Neural progenitor cell (in vitro differentiated cells): Measurements from ENCODE around the gene CADM1. TPM values are rescaled to one million over a fixed set of nuclear protein-coding genes. Genes with fewer than 3 reads are reported as not detected.

ENCODE experiments used
- DNase-seq: peaks from one replicate; pipeline ENCODE4 v3.0.0-alpha.2; 2016; ENCODE audit warnings: low spot score
- H2AFZ ChIP-seq: fragments of 200-600 bp; sonication (generic); replicated peaks from 2 replicates; pipeline ENCODE4 v1.6.1; 2016; ENCODE audit warnings: antibody characterized with exemption
- H3F3A ChIP-seq: fragments of 200-600 bp; sonication (generic); 2 replicates; pipeline ENCODE4 v1.6.1; 2016; ENCODE audit warnings: antibody characterized with exemption, low read depth
- H3K27ac ChIP-seq: fragments of 200-600 bp; sonication (generic); 2 replicates; pipeline ENCODE4 v1.5.1; 2016; ENCODE audit warnings: mild to moderate bottlenecking
- H3K27me3 ChIP-seq: fragments of 200-600 bp; sonication (generic); 2 replicates; pipeline ENCODE4 v1.6.1; 2016; ENCODE audit warnings: mild to moderate bottlenecking, moderate library complexity
- H3K36me3 ChIP-seq: fragments of 200-600 bp; sonication (generic); 2 replicates; pipeline ENCODE4 v1.5.1; 2016
- H3K4me1 ChIP-seq: fragments of 200-600 bp; sonication (generic); 2 replicates; pipeline ENCODE4 v1.6.1; 2016; ENCODE audit warnings: mixed run types
- H3K4me2 ChIP-seq: fragments of 200-600 bp; sonication (generic); 2 replicates; pipeline ENCODE4 v1.6.1; 2016
- H3K4me3 ChIP-seq: fragments of 200-600 bp; sonication (generic); 2 replicates; pipeline ENCODE4 v1.5.1; 2016
- H3K79me2 ChIP-seq: fragments of 200-600 bp; sonication (generic); 2 replicates; pipeline ENCODE4 v1.6.1; 2016; ENCODE audit warnings: low read depth
- H3K9ac ChIP-seq: fragments of 200-600 bp; sonication (generic); 2 replicates; pipeline ENCODE4 v1.6.1; 2016
- H3K9me3 ChIP-seq: fragments of 200-600 bp; sonication (generic); 2 replicates; pipeline ENCODE4 v1.5.1; 2016; ENCODE audit warnings: low read depth
- H4K20me1 ChIP-seq: fragments of 200-600 bp; sonication (generic); 2 replicates; pipeline ENCODE4 v1.6.1; 2016; ENCODE audit warnings: low read depth
- H3K27ac Mint-ChIP-seq: 3 replicates; pipeline ENCODE4 v1.8.0; 2021; ENCODE audit warnings: mixed read lengths
- H3K27me3 Mint-ChIP-seq: 2 replicates; pipeline ENCODE4 v1.8.0; 2022; ENCODE audit warnings: low read depth, mild to moderate bottlenecking, inconsistent platforms, moderate library complexity, mixed read lengths; ENCODE audit not compliant: insufficient read depth
- H3K36me3 Mint-ChIP-seq: 3 replicates; pipeline ENCODE4 v1.8.0; 2021; ENCODE audit warnings: mixed read lengths
- H3K4me1 Mint-ChIP-seq: 3 replicates; pipeline ENCODE4 v1.8.0; 2021; ENCODE audit warnings: mixed read lengths
- H3K4me3 Mint-ChIP-seq: 3 replicates; pipeline ENCODE4 v1.8.0; 2021; ENCODE audit warnings: mild to moderate bottlenecking, moderate library complexity, mixed read lengths
- H3K9me3 Mint-ChIP-seq: 3 replicates; pipeline ENCODE4 v1.8.0; 2020; ENCODE audit warnings: mixed read lengths
- EZH2 ChIP-seq: fragments of 200-600 bp; sonication (generic); IDR thresholded peaks from 2 replicates; pipeline ENCODE4 v1.6.1; 2017; ENCODE audit warnings: antibody characterized with exemption, mild to moderate bottlenecking, moderate library complexity
- EZH2phosphoT487 ChIP-seq: fragments of 200-600 bp; sonication (generic); IDR thresholded peaks from 2 replicates; pipeline ENCODE4 v1.6.1; 2017; ENCODE audit warnings: antibody characterized with exemption
- total RNA-seq: library from RNA; depleted of rRNA; stranded (reverse); fragments of >200 nt; gene quantifications from 2 replicates; pipeline ENCODE4 v1.2.3, GENCODE V29; 2015; ENCODE audit warnings: low replicate concordance
- TF ChIP-seq, protein P1 (sequence below): fragments of 200-600 bp; sonication (generic); IDR thresholded peaks from 2 replicates; pipeline ENCODE4 v1.5.1; 2017; ENCODE audit warnings: antibody characterized with exemption, mild to moderate bottlenecking

Gene CADM1
- total RNA-seq, 1 donor from 2014 or later = 123 TPM

DNA sequence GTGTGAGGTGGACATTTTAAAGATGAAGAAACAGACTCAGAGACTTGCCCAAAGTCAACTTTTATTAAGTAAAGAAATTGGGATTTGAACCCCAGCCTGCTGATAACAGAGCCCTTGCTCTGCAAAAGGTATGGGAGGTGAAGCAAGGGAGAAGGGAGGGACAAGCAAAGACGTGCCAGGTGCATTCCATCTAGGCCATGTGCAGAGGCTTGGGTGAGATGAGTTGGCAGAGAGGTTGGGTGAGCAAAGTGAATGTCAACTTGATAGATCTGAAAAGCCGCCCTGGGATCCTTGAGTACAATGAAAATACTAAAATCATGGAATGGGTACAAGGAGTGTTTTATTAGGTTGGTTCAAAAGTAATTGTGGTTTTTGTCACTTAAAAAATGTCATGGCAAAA is 341.3 kb downstream of the CADM1 start:
- no peaks in the 10 kb centered on the region for H4K20me1 ChIP-seq
- H3K36me3 Mint-ChIP-seq = no peaks in the 10 kb centered on the region
- no peaks in the 10 kb centered on the region for H3K36me3 ChIP-seq

DNA sequence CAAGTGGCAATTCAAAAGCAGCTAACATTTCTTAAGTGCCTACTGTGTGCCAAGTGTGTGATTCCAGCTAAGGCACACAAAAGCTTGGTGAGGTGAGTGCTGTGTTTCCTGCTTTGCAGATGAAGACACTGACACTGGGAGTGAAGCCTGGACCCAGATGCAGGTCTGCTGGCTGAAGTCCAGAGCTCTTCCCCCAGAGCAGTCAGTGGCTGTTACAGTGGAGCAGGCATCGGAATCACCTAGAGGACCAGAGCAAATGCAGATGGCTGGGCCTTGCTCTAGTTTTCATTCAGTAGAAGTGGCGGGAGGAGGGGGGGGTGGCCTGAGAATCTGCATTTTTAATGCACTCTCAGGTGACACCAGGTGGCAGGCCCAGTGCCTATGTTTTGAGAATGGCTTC is 342.3 kb downstream of the CADM1 start:
- H4K20me1 ChIP-seq = no peaks in the 10 kb centered on the region
- no peak for DNase-seq
- H3K27me3 ChIP-seq = no peaks in the 10 kb centered on the region
- H2AFZ ChIP-seq = no peak overlapping the region
- no peak overlapping the region for H3K27ac Mint-ChIP-seq
- H3K27ac ChIP-seq = no peak overlapping the region
- peaks cover 25% of the 10 kb centered on the region for H3K27me3 Mint-ChIP-seq
- TF ChIP-seq EZH2phosphoT487 (no peak), EZH2 (no peak)
- TF ChIP-seq, protein P1, sequence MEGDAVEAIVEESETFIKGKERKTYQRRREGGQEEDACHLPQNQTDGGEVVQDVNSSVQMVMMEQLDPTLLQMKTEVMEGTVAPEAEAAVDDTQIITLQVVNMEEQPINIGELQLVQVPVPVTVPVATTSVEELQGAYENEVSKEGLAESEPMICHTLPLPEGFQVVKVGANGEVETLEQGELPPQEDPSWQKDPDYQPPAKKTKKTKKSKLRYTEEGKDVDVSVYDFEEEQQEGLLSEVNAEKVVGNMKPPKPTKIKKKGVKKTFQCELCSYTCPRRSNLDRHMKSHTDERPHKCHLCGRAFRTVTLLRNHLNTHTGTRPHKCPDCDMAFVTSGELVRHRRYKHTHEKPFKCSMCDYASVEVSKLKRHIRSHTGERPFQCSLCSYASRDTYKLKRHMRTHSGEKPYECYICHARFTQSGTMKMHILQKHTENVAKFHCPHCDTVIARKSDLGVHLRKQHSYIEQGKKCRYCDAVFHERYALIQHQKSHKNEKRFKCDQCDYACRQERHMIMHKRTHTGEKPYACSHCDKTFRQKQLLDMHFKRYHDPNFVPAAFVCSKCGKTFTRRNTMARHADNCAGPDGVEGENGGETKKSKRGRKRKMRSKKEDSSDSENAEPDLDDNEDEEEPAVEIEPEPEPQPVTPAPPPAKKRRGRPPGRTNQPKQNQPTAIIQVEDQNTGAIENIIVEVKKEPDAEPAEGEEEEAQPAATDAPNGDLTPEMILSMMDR = no peak
- no peaks in the 10 kb centered on the region for H3K79me2 ChIP-seq
- H3K4me1 Mint-ChIP-seq = peaks cover 23% of the 10 kb centered on the region
- H3K36me3 ChIP-seq = no peaks in the 10 kb centered on the region
- no peaks in the 10 kb centered on the region for H3F3A ChIP-seq
- H3K4me3 ChIP-seq = no peak overlapping the region
- H3K4me2 ChIP-seq = no peak overlapping the region
- H3K9ac ChIP-seq = no peak overlapping the region
- H3K4me1 ChIP-seq = no peaks in the 10 kb centered on the region
- no peak overlapping the region for H3K4me3 Mint-ChIP-seq
- no peaks in the 10 kb centered on the region for H3K9me3 ChIP-seq
- H3K9me3 Mint-ChIP-seq = no peaks in the 10 kb centered on the region
- no peaks in the 10 kb centered on the region for H3K36me3 Mint-ChIP-seq

More for the DNA sequence above, 341.3 kb downstream of the CADM1 start:
- H3F3A ChIP-seq = no peaks in the 10 kb centered on the region
- TF ChIP-seq EZH2phosphoT487 = no peak
- TF ChIP-seq, protein P1 = no peak
- TF ChIP-seq EZH2 = no peak
- no peak overlapping the region for H3K27ac Mint-ChIP-seq
- no peak overlapping the region for H3K9ac ChIP-seq
- H2AFZ ChIP-seq = no peak overlapping the region
- H3K79me2 ChIP-seq = no peaks in the 10 kb centered on the region
- no peaks in the 10 kb centered on the region for H3K9me3 Mint-ChIP-seq
- no peaks in the 10 kb centered on the region for H3K4me1 ChIP-seq
- H3K27me3 Mint-ChIP-seq = peaks cover 30% of the 10 kb centered on the region
- no peaks in the 10 kb centered on the region for H3K9me3 ChIP-seq
- no peak overlapping the region for H3K4me2 ChIP-seq
- no peaks in the 10 kb centered on the region for H3K27me3 ChIP-seq
- DNase-seq = no peak
- H3K4me1 Mint-ChIP-seq = peaks cover 24% of the 10 kb centered on the region
- H3K4me3 Mint-ChIP-seq = no peak overlapping the region
- no peak overlapping the region for H3K4me3 ChIP-seq
- H3K27ac ChIP-seq = no peak overlapping the region

DNA sequence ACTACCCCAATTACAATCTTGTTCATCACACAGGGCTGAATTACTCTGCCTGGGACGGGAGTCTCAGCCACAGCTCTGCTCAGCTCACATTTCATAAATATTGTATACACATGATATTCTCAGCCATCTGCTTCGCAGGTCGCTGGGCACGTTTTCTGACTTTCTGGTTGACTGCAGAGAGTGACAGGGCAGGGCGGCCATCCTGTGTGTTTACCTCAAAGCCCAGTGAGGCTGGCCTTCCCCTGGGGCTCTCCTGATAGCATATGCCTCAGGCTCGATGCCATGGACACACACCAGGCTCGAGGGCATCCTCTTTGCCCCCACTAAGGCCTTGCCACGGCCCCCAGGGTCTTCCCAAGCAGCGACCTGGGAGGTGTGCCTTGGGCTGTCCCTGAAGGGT is 345.0 kb downstream of the CADM1 start:
- H3K27ac ChIP-seq = no peak overlapping the region
- no peaks in the 10 kb centered on the region for H4K20me1 ChIP-seq
- Mint-ChIP-seq H3K4me3 (no peak overlapping the region), H3K4me1 (peaks cover 10% of the 10 kb centered on the region), H3K9me3 (no peaks in the 10 kb centered on the region), H3K27ac (no peak overlapping the region), H3K27me3 (peaks cover 23% of the 10 kb centered on the region), H3K36me3 (no peaks in the 10 kb centered on the region)
- no peak overlapping the region for H3K4me3 ChIP-seq
- DNase-seq = no peak
- no peak overlapping the region for H3K9ac ChIP-seq
- H3K79me2 ChIP-seq = no peaks in the 10 kb centered on the region
- H2AFZ ChIP-seq = no peak overlapping the region
- H3K4me2 ChIP-seq = no peak overlapping the region
- no peaks in the 10 kb centered on the region for H3K36me3 ChIP-seq
- H3K9me3 ChIP-seq = no peaks in the 10 kb centered on the region
- no peaks in the 10 kb centered on the region for H3F3A ChIP-seq
- H3K27me3 ChIP-seq = no peaks in the 10 kb centered on the region
- no peaks in the 10 kb centered on the region for H3K4me1 ChIP-seq
- TF ChIP-seq EZH2phosphoT487 (no peak), EZH2 (no peak)
- TF ChIP-seq, protein P1 = no peak
